Suprapubic skin (tissue), 3 donors: ENCODE results near the gene BRIP1.
"Not testable (repeated sequence)": the region's sequence is repeated elsewhere in the genome, so short reads cannot be mapped to it uniquely, and the experiment has no call there.

Source experiments
- CTCF ChIP-seq, 2 donors: fragments of 200-600 bp in 1 of 2; fragments of 450-650 bp in 1 of 2; sonication (generic) in 1 of 2; IDR thresholded peaks; one replicate each; pipeline ENCODE4 v1.5.1; 2016 to 2019; ENCODE audit warnings: antibody characterized with exemption in 2 of 2, mild to moderate bottlenecking in 1 of 2, moderate library complexity in 1 of 2
- POLR2AphosphoS5 ChIP-seq, 3 donors: sonication (generic); formaldehyde crosslinking; IDR thresholded peaks; one replicate each; pipeline ENCODE4 v1.6.1; 2017; ENCODE audit warnings: antibody characterized with exemption in 3 of 3

GRCh38 chr17:61894310-61894709 lies 31.0 kb upstream of the BRIP1 start:
- not testable (repeated sequence) for TF ChIP-seq CTCF, POLR2AphosphoS5 (IDR thresholded peaks at IDR 0.05)
